HL-60/S4 (cell line): Measurements from ENCODE around the gene RAD51B.

Experiments used
- in situ Hi-C: fragments of 300-500 bp; cut with MboI; formaldehyde crosslinking; loops from 2 replicates; pipeline ENCODE4 v1.14.3; 2022; ENCODE audit warnings: low sequenced_read_pairs

Gene RAD51B

DNA sequence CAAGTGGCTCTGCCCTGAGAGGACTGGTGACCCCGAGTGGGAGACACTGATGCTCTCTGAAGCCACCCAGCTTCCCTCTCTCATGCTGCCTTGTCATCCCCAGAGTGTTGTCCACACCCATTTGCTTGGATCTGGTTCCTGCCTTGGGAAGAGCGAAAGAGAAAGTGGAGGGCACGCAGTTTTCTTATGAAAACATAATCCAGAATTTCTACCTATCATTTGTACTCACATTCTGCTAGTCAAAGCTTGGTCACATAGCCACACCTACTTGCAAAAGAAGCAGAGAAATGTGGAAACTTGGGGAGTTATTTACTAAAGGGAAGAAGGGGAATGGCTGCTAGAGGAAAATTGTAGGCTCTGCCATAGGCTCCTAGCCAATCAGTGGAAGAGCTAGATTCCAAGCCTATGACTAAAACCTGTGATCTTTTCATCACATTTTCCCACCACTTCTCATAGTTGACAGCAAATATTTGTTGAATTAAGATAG, 647.0 kb downstream of the RAD51B start:
- in situ Hi-C loops: no loop called here

DNA sequence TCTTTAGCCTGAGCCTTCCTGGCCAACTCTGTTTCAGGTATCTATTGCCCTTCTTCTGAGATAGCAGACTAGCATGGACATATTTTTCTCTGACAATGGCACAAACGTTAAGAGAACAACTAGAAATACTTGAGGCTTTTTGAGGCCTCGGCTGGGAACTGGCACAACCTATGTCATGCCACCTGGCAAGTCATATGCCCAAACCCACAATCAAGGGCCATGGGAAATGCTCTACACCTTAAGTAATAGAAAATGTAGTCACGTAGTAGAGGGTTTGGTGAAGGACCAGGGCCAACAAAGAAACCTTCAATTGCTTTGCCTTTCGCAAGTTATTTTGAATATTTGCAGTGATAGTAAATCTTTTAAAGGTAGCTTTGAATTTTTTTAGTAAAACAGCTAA, 647.8 kb downstream of the RAD51B start:
- in situ Hi-C loops: no loop called here

DNA sequence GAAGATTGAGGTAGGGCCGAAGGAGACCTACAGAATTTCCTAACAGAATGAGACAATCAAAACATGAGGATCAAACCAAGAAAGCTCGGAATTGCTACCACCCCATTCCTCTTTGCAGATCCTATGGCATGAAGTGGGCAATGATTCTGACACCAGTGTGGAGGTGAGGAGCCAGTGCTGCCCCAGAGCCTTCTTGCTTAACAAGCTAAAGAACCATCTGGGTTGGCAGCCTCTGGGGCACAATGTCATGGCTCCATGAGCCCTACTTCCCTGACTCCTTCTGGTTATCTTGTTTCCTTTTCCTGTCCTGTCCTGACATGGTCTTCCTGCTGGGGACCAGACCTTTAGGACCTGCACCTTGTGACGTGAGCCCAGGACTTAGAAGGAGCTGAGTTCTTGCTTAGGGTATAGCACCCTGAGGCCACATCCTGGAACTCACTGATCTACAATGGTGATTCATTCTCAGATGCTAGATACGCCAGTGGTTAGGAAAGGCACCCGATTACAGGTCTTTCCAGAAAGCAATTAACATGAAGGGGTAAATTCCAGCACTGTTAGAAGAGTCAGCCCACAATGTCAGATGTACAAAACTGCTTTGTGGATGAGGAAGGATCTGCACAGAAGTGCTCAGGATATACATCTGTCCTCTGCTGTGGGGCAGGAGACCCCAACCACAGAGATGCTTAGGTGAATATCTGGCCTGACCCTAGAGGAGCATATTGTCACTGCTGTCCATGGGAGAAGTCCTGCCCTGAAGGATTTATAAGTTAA, 649.0 kb downstream of the RAD51B start:
- in situ Hi-C loops: no loop called here

DNA sequence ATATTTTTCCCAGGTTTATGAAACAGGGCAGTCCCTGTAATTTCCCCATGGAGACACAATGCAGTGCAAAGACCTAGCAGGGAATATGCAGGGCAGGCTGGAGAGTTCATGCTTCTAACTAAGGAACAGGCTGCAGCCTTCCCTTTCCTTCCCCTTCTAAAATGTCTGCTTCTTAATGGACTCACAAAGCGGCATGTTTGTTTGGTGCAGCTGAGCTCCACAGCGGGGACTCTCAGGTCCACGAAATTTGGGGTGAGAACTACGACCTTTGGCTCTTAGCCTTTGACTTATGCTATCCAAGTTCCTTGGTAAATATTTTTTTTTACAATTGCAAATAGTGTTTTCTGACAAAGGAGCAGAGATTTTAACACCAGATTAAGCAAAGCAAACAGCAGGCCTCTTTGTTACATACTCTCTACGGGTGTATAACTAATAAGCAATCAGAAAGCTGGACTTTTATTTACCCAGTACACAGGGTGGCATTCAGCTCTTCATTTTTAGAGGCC, 649.7 kb downstream of the RAD51B start:
- in situ Hi-C loops: no loop called here

DNA sequence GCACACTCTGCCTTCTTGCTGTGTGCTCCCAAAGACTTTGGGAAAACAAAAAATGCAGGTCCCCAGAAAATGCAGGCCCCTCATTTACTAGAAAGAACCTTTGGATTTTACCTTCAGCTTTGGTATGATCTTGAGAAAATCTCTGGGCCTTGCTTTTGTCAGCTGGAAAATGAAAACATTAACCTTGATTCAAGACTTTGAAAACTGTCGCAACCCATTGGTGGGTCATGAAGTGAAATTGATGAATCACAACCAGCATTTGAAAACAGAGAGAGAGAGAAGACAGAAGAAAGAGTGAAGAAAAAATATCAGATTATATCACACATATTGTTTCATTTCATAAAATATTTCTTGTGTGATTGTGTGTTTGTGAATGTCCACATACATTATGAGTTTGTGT, 650.8 kb downstream of the RAD51B start:
- in situ Hi-C loops: no loop called here

DNA sequence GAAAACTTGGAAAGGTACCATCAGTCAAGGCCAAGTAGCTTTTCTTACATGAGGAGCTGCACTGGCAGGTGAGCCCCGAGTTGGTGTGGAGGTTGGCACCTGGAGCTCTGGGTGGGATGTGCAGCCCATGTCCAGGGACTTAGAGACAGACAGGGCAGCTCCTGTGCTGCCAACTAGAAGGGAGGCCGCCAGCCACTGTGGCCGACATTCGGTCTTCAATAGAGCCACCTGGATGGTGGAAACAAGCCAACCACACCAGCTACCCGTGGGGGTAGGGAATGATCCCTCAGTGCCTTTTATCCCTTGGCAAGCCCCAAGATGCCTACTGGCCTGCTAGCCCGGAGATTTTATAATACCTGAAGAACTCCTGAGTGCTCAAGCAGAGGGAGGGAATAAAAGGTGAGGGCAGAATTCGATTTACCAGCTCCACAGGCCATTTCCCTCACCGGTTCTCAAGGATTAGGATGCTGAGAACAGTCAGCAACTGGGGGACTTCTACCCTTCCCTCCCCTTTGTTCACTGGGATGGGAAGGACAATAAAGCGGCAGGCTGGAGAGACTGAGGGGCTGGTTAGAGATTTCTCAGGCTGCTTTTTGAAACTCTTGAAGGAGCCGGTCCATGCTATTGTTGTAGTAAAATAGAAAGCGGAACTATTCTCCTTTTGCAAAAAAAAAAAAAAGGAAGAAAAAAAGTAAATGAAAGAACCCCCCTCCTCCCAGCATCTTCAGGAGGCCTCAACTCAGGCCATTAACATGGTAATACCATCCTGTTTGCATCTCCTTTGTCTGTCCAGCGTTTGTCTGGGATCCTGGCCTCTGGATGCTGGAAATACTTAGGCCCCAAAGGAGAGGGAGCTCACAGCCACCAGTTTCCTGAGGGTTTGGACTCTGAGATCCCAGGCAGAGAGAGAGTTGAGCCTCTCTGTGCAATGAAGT, 651.7 kb downstream of the RAD51B start:
- in situ Hi-C loops: no loop called here

DNA sequence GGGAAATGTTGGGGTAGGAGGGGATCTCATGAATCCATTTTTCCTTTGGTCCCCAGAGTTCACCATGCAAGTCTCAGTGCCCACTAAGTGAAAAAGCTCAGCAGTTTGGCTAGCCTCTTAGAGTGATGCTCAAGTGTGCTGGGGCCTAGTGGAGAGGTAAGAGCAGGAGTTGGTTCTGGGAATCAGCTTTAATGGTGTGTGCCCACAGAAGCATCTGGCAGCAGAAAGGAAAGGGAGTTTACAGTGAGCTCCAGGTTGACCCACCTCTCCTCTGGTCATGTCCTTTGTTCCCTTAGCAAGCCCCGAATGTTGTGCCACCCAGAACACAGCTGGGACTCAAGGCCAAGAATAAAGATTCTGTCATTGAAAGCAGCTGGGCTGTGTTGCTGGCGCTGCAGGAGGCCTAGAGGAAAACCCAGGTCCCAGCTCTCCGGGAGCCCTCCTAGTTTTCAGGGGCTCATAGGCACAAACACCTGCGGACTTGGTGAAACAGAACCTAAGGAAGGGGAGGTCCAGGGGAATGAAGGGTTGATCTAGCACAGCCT, 652.5 kb downstream of the RAD51B start:
- in situ Hi-C loops: no loop called here

DNA sequence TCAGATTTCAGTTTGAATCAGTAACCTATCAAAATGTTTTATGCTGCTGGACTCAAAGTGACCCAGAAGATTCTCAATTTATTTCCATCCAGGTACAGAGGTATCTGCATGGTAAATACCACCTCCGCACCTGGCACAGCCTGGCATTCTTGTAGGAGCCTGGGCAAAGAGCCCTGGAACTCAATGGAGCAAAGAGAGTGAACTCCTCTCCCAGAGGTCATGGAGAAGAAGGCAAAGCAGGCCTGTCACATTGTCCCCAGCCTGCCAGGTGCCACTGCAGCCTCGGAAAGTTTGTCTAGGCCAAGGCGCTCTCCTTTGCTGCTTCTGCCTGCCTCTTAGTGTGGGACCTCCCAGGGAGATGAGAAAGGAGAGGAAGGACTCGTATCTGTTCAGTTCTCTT, 653.5 kb downstream of the RAD51B start:
- in situ Hi-C loops: no loop called here

DNA sequence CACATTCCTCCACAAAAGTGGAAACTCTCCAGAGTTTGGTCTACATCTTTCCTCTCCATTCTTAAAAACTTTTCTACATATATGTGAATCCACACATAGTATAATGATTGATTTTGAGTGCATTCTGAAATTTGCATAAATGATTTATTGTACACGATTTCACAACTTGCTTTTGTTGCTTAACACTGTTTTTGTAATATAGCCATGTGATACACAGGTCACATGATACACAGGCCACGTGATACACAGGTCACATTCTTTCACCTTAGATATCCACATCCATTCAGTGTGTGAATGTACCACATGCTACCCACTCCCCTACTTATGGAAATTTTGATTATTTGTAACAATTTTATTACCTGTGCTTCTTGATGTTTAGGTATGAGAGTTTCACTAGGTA, 654.2 kb downstream of the RAD51B start:
- in situ Hi-C loops: no loop called here

DNA sequence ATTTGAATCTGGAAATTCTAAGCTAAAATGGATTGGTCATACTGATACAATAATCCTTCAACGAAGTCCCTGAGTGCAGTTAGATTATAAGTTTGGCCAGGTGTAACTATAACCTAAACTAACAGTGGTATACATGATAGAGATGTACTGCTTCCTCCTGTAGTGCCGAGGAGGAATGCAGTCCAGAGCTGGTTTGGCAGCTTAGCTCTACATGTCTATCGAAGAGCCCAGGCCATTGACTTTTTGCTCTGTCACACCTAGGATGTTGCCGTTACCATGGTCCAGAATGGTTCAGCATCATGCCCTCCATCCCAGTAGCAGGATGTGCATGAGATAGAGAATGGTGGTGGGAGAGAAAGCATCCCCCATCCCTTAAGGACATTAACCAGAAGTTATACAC, 655.2 kb downstream of the RAD51B start:
- in situ Hi-C loops: no loop called here

DNA sequence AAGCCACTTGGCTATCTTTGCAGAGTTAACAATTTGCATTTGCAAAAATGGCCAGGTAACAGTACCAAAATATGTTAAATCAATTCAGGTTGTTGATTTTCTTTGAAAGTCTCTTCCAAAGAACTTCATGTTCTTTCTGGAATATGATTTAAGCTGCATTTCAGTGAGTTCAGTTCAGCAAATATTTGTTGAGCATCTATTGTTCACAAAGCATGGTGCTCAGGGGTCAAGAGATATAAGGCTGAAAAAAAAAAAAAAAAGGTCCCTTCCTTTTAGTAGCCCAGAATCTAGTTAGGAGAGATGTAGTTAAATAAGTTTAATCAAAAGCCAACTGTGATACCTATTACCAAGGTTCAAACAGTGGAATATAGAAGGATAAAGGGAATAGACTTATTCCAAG, 656.2 kb downstream of the RAD51B start:
- in situ Hi-C loops: no loop called here

DNA sequence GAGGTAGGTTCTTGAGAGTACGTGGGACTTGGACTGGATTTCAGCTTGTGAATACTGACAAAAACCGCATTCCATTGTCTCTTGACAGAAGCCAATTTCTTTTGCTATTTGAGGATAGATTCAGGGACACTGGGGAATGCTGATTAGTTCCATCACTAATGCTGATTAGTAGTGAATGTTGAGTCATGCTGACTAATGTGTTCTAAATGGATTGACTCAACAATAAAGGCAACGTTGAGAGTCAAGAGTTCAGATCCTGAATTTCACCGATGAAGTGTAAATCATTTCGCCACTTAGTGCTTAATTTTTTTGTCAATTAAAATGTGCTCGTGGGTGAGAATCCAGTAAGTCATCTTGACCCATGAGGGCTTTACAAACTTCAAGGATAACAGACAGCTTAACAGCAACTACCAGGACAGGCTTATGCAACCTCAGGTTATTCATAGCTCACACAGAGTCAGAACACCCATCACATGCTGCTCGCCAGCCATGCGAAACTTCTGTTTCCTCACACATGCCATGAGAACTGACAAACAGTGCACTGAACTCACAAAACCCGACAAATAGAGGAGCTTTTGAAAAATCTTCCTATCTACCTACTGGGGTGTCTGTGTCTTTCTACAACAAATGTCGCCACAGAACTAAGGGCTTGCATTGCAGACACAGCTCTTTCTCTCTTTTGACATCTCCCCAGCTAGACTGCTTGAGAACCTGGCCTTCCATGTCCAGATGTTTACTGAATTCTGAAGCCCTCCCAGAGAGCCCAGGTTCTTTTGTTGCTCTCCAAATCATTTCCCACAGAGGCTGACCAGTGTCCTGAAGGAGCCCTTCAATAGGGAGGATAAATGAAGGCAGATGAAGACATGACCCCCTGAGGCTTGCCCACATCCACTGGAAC, 656.9 kb downstream of the RAD51B start:
- in situ Hi-C loops: no loop called here

DNA sequence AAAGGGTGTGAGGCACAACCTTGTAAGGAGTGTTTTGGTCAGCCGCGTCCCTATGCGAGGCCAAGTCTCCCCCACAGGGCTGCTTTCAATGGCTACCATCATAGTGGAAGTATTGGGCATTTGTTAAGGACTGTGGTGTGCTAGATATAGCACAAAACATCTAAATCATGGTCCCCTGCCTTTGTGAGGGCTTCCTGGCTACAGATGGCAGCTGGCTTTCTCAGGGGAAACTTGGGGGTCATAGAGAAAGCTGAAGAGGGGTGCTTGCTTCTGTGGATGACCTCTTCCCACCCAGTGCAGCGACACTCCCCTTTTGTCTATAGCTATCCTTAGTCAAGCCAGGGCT, 657.5 kb downstream of the RAD51B start:
- in situ Hi-C loops: no loop called here

DNA sequence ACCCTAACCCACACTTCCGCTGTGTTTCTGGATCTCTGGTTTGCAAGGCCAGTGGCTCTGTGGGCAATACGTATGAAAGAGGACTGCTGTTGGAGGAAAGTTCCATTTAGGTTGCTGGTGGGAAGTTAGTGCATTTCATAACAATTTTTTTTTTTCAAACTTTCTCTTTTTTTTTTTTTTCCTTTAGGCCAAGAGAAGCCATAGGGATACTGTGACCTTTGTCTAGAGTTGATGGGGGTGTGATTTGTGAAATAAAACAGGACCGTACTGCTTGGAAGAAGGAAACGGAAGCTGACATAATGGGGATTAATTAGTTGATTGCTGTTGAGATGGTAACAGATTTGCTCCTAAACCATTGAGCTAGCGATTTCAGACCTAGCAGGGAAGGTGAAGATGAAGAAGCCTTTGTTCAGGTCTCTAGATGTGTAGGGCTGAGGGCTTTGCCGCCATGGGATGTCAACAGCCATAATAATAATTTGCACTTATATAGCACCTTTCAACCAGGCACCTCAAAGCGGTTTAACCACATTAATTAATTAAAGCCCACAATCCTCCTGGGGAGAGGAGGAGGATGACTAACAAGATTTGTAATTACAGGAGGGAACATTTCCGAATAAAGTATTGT, 658.0 kb downstream of the RAD51B start:
- in situ Hi-C loops: no loop called here

DNA sequence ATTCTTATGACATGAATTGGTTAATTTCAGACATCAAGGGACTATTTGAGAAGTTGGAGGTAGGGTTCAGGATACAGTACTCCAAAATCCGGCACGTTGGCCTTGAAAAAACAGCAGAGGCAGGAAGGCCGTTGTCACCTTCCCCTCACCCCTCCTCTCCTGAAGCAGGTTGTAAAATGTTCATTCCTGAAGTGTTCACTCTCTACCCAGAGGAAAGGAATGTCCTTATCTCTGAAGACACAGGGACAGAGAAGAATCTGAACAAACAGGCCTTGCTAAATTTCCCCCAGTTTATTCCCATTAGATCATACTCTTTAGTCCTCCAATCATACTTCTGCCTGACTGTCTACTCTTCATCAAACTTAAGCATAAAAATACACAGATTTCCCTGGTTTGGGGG, 659.7 kb downstream of the RAD51B start:
- in situ Hi-C loops: no loop called here

DNA sequence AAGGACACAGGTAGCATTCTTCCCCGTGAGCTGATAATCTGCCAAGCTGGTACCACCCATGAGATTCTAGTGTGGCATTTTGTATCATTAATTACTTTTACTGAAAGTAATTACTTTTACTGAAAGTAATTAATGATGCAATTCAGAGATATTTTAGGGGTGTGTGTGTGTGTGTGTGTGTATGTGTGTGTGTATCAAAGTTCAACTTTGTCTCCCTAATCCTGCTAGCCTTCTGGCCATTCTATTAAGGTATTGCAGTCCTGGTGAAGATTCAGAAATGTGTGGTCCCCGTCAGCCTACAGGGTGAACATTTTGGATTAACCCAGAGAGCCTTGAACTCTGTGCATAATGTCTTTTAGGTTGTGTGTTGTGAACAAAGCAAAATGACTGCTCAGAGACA, 662.4 kb downstream of the RAD51B start:
- in situ Hi-C loops: no loop called here

DNA sequence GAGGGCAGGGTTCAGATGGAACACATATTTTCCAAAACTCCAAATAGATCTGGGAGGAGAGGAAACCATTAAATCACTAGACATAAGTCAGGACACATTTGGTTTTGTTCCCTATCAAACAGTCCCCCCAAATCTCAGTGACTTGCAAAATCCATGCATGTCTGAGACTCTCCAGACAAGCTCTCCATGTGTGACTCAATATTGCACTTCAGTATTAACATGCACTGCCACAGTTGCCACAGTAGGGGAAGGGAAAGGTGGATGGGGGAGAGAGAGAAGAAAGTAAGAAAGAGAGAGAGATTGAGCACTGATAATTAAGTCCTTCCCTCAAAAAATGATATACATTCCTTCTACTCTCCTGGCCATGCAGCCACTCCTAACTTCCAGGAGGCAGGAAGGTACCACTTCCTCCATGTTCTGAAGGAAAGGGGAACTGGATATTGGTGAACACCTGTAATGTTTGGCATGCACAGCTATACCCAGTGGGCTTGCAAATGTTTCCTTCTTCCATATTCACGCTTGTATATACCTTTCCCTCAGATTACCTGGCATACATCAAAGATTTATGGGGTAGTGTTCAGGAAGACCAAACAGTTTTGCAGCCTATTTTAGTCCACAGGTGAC, 663.3 kb downstream of the RAD51B start:
- in situ Hi-C loops: no loop called here

DNA sequence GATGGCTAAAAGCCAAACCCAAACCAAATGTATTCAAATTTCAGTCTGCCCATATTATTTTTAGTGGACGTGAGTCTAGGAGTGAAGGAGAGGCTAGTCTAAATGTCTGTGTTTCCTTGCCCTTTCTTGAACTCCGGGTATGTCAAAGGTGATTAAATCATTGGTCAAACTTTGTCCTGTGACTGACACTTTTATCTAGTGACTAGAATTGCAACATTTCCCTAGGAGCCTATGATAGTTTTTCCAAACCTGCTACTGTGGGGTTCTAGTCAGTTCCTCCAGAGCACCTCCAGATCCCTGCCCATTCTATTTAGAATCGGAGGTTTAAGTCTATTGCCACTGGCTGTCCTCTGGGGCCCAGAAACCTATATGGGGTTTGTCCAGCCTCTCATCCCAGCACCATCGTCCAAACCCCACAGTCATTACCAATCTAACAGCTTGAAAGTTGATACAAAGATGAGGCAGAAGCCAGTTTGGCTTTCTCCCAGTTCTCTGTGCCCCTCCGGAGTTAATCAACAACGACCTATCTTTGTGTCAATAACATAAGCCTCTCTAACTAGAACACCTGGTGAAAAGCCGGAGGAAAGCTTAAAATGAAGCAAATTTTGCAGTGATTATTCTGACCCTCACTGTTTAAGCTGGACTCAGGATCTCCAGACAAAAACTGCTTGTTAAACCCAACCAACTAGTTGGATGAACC, 666.6 kb downstream of the RAD51B start:
- in situ Hi-C loops: no loop called here

DNA sequence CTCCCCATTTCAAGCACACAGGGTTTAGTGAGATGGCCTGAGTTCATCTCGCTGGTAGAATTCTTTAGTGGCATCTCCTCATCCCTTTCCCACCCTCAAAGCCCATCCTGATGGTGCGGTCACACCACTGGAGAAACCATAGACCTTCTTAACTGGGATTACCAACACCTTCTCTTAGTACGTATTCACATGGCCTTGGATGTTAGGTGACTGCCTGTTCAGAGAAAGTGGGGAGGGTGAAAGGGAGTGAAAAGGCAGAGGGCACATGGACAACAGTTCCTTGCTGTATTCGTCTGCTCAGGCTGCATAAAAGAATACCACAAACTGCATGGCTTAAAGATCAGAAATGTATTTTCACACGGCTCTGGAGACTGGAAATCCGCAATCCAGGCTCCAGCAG, 667.2 kb downstream of the RAD51B start:
- in situ Hi-C loops: no loop called here
